GM19467 (cell line): ENCODE data around the gene LMAN1.

Experiments
- ATAC-seq: cut with Tn5 transposase; IDR thresholded peaks from one replicate; pipeline ENCODE4 v1.9.1; 2021; ENCODE audit warnings: mild to moderate bottlenecking, moderate library complexity; ENCODE audit not compliant: unreplicated experiment

Gene LMAN1

DNA sequence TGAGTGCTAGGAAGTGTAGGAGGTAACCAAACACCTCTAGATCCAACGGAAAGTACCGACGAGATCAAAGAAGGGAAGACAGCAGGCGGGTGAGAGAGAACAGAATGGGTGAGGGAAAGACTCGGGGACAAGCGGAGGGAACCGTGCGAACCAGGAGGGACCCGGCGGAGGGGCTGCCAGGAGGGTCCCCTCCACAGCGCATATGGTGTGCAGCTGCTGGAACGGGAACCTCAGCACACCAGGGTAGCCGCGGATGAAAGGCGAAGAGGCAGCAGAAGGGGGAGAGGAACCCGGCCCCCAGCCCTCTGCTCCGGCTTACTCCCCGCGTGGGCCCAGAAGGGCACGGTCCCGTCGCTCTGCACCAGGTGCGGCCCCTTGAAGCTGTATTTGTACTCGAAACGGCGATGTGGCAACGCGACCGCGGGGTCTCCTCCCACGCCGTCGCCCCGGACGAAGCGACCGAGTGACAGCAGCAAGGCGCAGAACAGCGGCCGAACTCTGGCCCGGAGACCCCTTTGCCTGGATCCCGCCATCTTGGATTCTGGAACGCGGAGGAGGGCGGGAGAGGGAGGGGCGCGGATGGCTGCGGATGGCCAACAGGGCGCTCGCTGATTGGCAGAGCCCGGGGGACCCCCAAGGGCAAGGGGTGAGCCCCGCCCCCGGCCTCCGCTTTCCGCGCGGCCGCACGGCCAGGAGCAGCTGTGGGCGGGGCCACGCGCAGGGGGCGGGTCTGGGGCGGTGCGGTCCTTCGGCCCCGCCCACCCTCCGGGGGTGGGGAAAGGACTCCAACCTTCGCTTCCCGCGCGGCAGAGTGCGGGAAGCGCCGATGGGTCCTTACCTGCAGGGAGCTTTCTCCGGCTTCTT lies at the start of gene LMAN1:
TSS of gene LMAN1 (minus strand) at position 554 of the 864 bp plus-strand sequence. CDS start at position 533, 21 bp downstream.
- ATAC-seq, result peak; percentile 98

- peak; percentile 95 for ATAC-seq
Observed at GRCh38 chr18:59402432-59403090, 43.5 kb upstream of the LMAN1 start.

GRCh38 chr18:59400407-59400806 lies 41.3 kb upstream of the LMAN1 start:
- no peak for ATAC-seq

DNA sequence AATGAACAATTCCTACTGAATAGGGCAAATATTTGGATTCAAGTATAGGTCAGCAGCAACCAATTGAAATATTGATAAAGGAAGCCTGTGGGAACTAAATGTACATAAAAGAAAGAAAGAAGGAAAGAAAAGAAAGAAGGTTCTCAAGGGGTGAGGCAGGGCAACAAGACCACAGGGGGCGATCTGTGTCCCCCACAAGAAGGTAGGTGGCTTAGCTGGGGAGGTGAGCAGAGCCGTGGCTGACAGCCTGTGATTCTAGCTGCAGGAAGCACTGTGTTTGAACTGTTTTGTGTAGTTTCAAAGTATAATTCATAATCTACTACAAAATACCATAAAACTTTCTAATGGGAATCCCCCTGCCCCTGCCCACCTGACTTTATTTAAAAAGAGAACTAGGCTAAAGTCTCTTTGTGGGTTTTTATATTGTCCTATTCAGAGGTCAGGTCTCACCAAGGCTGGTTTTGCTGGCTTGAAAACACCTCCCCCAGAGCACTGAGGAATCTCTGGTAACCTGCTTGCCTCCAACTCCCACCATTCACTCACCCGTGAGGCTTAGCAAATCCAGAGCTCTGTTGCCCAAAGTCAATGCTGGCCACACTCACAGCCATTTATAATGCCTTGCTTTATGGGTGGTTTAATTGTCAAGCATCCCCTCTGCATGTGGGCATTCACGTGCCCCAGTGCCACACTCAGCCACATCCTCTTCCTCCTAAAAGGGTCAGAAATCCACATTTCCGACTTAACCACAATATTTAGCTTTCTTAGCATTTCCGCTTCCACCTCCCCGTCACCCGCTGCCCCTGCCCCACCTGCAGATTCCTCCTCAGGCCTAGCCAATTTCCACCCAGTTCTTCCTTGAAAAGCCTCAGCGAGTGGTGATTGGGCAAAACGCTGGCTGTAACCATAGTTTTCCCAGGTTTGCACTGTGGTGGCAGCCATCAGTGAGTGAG lies 36.4 kb upstream of the LMAN1 start:
- no peak for ATAC-seq

DNA sequence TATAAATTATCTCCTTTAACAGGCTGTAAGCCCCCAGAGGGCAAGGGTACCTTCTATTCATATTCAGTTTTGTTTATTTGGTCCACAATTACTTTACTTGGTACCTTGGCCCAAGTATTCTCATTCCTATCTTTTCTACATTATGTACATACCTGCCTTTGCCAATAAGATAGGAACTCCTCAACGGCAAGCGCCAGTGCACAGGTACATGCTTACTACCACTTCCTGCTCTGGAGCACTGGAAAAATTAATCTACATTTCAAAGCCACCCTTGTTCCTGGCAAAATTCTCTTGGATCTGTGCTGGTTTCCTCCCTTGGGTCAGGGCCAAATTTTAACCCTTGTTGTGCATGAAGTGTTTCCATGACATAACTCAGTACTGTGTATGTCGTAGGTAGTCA lies 34.3 kb upstream of the LMAN1 start:
- no peak for ATAC-seq

DNA sequence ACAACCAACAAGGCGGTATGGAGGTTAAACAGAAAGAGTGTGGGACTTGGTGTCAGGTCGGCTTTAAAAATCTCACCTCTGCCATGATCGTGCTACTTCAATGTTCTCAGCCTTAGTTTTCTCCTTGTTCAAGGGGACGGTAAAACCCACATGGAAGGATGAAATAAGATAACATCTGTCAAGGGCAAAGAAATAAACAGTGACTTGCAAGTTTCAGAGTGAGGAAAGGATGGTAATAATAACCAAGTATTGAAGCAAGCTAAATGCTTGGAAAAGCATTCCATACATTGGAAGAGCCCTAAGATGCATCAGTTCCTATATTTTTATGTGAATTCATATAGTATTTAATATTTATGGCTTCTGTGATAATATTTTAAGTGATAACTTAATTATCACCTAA lies 29.8 kb upstream of the LMAN1 start:
- ATAC-seq, result no peak

- ATAC-seq, result no peak
Observed at GRCh38 chr18:59387687-59388565, 28.9 kb upstream of the LMAN1 start.

- ATAC-seq, result no peak
Observed at GRCh38 chr18:59386909-59387686, 28.0 kb upstream of the LMAN1 start.

GRCh38 chr18:59385191-59385590 lies 26.1 kb upstream of the LMAN1 start:
- ATAC-seq, result no peak

DNA sequence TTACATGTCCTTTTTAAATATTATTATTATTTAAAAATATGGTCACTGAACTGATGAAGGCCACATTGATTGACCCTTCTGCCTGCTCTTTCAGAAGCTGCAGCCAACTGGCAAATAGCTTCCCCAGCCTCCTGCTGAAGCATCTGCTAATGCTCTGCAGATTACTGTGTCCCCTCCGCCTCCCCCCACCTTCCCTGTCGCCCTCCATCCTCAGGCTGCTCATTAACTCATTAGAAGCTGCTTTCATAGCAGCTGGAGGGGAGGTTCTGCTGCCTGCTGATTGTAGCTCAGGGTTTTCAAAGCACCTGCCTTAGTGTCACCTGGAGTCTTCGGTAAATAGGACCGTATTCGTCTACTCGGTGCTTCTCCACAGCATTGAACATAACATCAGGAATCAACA lies 24.8 kb upstream of the LMAN1 start:
- ATAC-seq, result no peak

DNA sequence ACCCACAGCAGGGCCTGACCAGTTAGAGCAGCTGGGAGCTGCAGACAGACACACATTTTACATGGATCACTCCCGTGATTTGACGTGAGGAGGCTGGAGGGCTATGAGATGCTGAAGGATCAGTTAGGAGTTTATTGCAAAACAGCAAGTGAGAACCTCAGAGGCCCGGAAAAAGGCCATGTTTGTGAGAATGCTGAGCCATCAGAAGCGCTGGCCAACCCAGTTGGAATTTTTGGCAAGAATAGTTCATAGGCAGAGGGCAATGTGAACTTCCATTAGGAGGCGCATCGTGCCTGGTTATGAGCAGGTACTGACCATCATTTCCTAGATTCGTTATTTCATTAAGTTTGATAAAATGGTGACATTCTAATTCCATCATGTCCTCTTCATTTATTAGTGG lies 23.3 kb upstream of the LMAN1 start:
- no peak for ATAC-seq

GRCh38 chr18:59381949-59382348 lies 22.9 kb upstream of the LMAN1 start:
- ATAC-seq, result no peak

DNA sequence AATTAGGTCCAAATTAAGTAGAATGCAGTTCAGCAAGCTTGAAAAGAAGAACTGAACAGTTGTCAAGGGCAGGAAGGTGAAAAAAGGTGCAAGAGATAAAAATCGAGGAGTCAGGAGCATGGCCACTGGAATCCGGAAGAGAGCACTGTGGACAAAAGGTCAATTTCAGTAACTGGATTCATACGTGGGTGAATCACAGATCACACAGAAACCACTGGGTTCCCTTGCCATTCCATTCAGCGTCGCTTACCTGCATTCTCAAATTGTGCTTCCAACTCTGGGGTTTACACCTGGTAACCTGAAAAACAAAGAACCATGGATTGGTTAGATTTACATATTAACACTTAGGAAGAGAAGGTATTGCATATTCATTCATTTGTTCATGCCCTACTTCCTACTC lies 21.6 kb upstream of the LMAN1 start:
- no peak for ATAC-seq

GRCh38 chr18:59379772-59380522 lies 20.9 kb upstream of the LMAN1 start:
- no peak for ATAC-seq

DNA sequence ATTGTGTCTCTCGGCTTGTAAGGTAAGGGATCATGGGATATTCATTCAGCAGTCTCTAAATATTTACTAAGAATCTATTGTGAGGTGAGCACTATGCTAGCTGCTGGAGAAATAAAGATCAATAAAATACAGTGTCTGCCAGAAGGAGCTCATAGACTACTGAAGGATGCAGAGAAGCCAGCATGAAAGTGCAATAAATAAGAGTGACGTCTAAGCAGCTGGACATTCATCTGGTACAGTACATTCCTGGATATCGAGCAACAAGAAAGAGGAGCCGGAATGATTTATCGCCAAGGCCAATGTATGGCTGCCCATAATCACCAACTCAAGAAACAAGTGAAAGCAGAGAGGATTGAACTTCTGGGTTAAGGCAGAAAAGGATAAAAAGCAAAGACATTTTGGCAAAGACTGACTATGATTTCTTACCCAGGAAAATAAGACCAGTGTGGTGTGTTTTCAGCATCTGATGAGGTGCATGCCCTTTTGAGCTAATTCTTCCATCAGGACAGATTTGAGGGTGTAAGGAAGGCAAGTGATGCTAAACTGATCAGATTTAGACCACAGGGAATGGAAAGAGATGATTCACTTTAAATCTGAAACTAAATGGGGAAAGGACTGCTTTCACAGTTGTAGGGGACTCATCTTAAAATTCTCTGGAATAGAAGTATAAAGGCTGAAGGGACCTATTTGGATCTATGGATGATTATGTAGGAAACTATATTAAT lies 18.7 kb upstream of the LMAN1 start:
- no peak for ATAC-seq

DNA sequence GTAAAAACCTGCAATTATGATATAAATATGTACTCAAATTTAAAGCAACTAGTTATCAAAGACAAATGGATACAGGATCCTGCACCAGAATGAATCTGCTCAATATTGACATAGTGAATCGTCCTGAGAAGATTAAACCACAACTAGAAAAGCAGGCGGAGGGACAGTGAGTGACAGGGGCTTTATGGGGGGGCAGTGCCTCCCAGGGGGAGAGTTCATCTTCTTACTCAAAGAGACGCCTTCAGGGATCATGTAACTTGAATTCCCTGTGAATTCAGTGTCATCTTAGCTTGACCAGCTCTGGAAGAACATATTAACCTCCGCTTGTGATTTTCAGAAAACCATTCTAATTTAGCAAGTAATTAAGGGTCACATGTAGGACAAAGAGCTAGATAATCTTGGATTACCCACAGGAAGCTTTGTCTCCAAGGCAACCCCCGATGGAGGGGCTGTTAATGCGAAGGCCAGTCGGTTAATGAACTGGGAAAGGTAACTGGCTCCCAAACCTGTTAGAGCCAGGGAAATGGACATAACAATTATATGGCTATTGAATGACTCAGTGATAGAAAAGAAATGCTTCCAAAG lies 17.4 kb upstream of the LMAN1 start:
- no peak for ATAC-seq

- ATAC-seq, result no peak
Observed at GRCh38 chr18:59374128-59374527, 15.1 kb upstream of the LMAN1 start.

DNA sequence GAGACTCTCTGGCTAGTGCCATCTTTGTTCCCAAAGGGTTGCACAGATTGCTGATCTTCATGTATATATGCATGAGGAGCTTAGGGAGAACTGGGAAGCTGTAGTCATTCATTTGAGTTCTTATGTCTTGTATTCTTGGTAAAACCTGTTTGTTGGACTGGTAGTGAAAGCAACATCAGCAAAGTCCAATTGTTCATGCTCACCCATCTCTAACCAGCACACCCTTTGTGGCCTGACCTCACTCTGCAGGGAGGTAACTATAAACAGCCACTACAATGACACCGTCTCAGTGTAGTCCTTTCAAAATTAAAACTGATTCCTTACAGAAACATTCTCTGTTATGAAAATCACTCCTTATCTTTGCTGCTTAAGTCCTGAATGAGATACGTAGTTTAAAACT lies 13.9 kb upstream of the LMAN1 start:
- no peak for ATAC-seq
